Tibial nerve (tissue), 4 donors: ENCODE results near the gene VPS37D.

Experiments used
- EP300 ChIP-seq, 2 donors: sonication (generic); formaldehyde crosslinking; IDR thresholded peaks; one replicate each; pipeline ENCODE4 v1.6.1; 2017; ENCODE audit warnings: antibody characterized with exemption in 2 of 2, mild to moderate bottlenecking in 1 of 2
- TF ChIP-seq, protein P1 (sequence below), 5 experiments: fragments of 200-600 bp in 3 of 5; fragments of 450-650 bp in 2 of 5; sonication (generic) in 3 of 5; IDR thresholded peaks; one replicate each; pipeline ENCODE4 v1.5.1; 2016 to 2019; ENCODE audit warnings: antibody characterized with exemption in 5 of 5, mild to moderate bottlenecking in 3 of 5, moderate library complexity in 2 of 5

GRCh38 chr7:73642834-73643233 is 24.8 kb upstream of the VPS37D start:
- TF ChIP-seq, protein P1, sequence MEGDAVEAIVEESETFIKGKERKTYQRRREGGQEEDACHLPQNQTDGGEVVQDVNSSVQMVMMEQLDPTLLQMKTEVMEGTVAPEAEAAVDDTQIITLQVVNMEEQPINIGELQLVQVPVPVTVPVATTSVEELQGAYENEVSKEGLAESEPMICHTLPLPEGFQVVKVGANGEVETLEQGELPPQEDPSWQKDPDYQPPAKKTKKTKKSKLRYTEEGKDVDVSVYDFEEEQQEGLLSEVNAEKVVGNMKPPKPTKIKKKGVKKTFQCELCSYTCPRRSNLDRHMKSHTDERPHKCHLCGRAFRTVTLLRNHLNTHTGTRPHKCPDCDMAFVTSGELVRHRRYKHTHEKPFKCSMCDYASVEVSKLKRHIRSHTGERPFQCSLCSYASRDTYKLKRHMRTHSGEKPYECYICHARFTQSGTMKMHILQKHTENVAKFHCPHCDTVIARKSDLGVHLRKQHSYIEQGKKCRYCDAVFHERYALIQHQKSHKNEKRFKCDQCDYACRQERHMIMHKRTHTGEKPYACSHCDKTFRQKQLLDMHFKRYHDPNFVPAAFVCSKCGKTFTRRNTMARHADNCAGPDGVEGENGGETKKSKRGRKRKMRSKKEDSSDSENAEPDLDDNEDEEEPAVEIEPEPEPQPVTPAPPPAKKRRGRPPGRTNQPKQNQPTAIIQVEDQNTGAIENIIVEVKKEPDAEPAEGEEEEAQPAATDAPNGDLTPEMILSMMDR (IDR thresholded peaks at IDR 0.05) = no peak
- no peak for TF ChIP-seq EP300 (IDR thresholded peaks at IDR 0.05)
